Thyroid gland (tissue), 4 donors: Measurements from ENCODE around the gene PRR14.

Experiments
- CTCF ChIP-seq, 6 experiments: fragments of 200-600 bp in 3 of 6; fragments of 450-650 bp in 3 of 6; sonication (generic) in 3 of 6; IDR thresholded peaks; one replicate each; pipeline ENCODE4 v1.5.1; 2016 to 2019; ENCODE audit warnings: antibody characterized with exemption in 6 of 6, mild to moderate bottlenecking in 2 of 6, inconsistent platforms in 1 of 6, moderate library complexity in 1 of 6
- POLR2A ChIP-seq, 2 donors: fragments of 450-650 bp; IDR thresholded peaks; one replicate each; pipeline ENCODE4 v1.6.1; 2017; ENCODE audit warnings: antibody characterized with exemption in 2 of 2, mild to moderate bottlenecking in 2 of 2, moderate library complexity in 1 of 2

GRCh38 chr16:30692396-30693064 lies 41.8 kb downstream of the PRR14 start:
- TF ChIP-seq POLR2A (IDR thresholded peaks at IDR 0.05) (no peak), CTCF (IDR thresholded peaks at IDR 0.05) (no peak)
